ENCODE data around the gene CTNND2. TPM values are rescaled to one million over a fixed set of nuclear protein-coding genes. Genes with fewer than 3 reads are reported as not detected.

CTNND2 gene
- total and polyA plus RNA-seq, 2 donors (not counting 1 experiment from before 2014, with no cell fraction given) = not detected

GRCh38 chr5:11468334-11469039 lies 435.8 kb downstream of the CTNND2 start:
- Mint-ChIP-seq H3K4me3 (no peak overlapping the region), H3K27ac (no peak overlapping the region), H3K4me1 (no peaks in the 10 kb centered on the region), H3K27me3 (no peaks in the 10 kb centered on the region), H3K9me3 (ENCODE audit: insufficient read depth) (no peaks in the 10 kb centered on the region)
- 81% methylated on average over 5 of the region's 6 CpGs for WGBS (ENCODE audit: insufficient coverage)
- H3K4me1 ChIP-seq (ENCODE audit: control insufficient read depth in 2 of 2, insufficient read depth in 2 of 2, low read length in 2 of 2) = no peaks in the 10 kb centered on the region
- no peaks in the 10 kb centered on the region for H3K36me3 ChIP-seq (replicated peaks in 1 of 2; ENCODE audit: control extremely low read depth in 1 of 2, control insufficient read depth in 1 of 2, extremely low read depth in 1 of 2, insufficient read depth in 2 of 2, low read length in 1 of 2)
- no peak for TF ChIP-seq EZH2 (IDR thresholded peaks at IDR 0.05; ENCODE audit: borderline replicate concordance, insufficient read depth, low read depth, low read length, poor library complexity, severe bottlenecking)
- TF ChIP-seq CTCF (IDR thresholded peaks at IDR 0.05) = no peak
- no peak for ATAC-seq (ENCODE audit: low read depth)
- DNase-seq = no peak
- H2AFZ ChIP-seq (ENCODE audit: insufficient read depth, low read depth, low read length, poor library complexity, severe bottlenecking) = no peak overlapping the region
- H3K27ac ChIP-seq (ENCODE audit: low read length in 2 of 2) = no peak overlapping the region
- ChIA-PET POLR2A (no interaction called here), CTCF (no interaction called here)
- H3K4me3 ChIP-seq (ENCODE audit: control extremely low read depth in 1 of 5, extremely low read depth in 1 of 5, insufficient read depth in 1 of 5, low read depth in 2 of 5, low read length in 4 of 5) = no peak overlapping the region
- no peaks in the 10 kb centered on the region for H3K79me2 ChIP-seq (ENCODE audit: control insufficient read depth, insufficient read depth, low read length)
- H4K20me1 ChIP-seq (ENCODE audit: control insufficient read depth, insufficient read depth, low read length, poor library complexity, severe bottlenecking) = no peaks in the 10 kb centered on the region
- intact Hi-C loops (cut with micrococcal nuclease) = no loop called here
- H3K27me3 ChIP-seq (replicated peaks in 1 of 4; ENCODE audit: control extremely low read depth in 1 of 4, control insufficient read depth in 3 of 4, insufficient read depth in 4 of 4, low read length in 3 of 4) = no peaks in the 10 kb centered on the region
- H3K9ac ChIP-seq (ENCODE audit: low read length) = no peak overlapping the region
- no peak overlapping the region for H3K4me2 ChIP-seq (replicated peaks; ENCODE audit: low read depth, low read length, poor library complexity, severe bottlenecking)
- peaks cover 0 to 5% (median 0%) of the 10 kb centered on the region in 3 donors for H3K9me3 ChIP-seq (ENCODE audit: control extremely low read depth in 1 of 3, control insufficient read depth in 2 of 3, insufficient read depth in 1 of 3, low read length in 2 of 3)

GRCh38 chr5:11467588-11467987 lies 436.7 kb downstream of the CTNND2 start:
- Mint-ChIP-seq H3K27ac (no peak overlapping the region), H3K27me3 (no peaks in the 10 kb centered on the region), H3K9me3 (ENCODE audit: insufficient read depth) (no peaks in the 10 kb centered on the region), H3K4me1 (no peaks in the 10 kb centered on the region), H3K4me3 (no peak overlapping the region)
- DNase-seq = no peak
- CTCF ChIA-PET = no interaction called here
- TF ChIP-seq EZH2 (IDR thresholded peaks at IDR 0.05; ENCODE audit: borderline replicate concordance, insufficient read depth, low read depth, low read length, poor library complexity, severe bottlenecking) (no peak), CTCF (IDR thresholded peaks at IDR 0.05) (no peak)
- ATAC-seq (ENCODE audit: low read depth) = no peak
- H3K27ac ChIP-seq (ENCODE audit: low read length in 2 of 2) = no peak overlapping the region
- no peak overlapping the region for H3K9ac ChIP-seq (ENCODE audit: low read length)
- no peaks in the 10 kb centered on the region for H4K20me1 ChIP-seq (ENCODE audit: control insufficient read depth, insufficient read depth, low read length, poor library complexity, severe bottlenecking)
- WGBS (ENCODE audit: insufficient coverage) = no CpG with 5 or more reads among the region's 2 CpGs
- H3K79me2 ChIP-seq (ENCODE audit: control insufficient read depth, insufficient read depth, low read length) = no peaks in the 10 kb centered on the region
- POLR2A ChIA-PET = no interaction called here
- no peaks in the 10 kb centered on the region for H3K27me3 ChIP-seq (replicated peaks in 1 of 4; ENCODE audit: control extremely low read depth in 1 of 4, control insufficient read depth in 3 of 4, insufficient read depth in 4 of 4, low read length in 3 of 4)
- H3K4me2 ChIP-seq (replicated peaks; ENCODE audit: low read depth, low read length, poor library complexity, severe bottlenecking) = no peak overlapping the region
- H3K9me3 ChIP-seq (ENCODE audit: control extremely low read depth in 1 of 3, control insufficient read depth in 2 of 3, insufficient read depth in 1 of 3, low read length in 2 of 3) = peaks cover 0 to 5% (median 0%) of the 10 kb centered on the region in 3 donors
- no peak overlapping the region for H2AFZ ChIP-seq (ENCODE audit: insufficient read depth, low read depth, low read length, poor library complexity, severe bottlenecking)
- intact Hi-C loops (cut with micrococcal nuclease) = no loop called here
- no peaks in the 10 kb centered on the region for H3K36me3 ChIP-seq (replicated peaks in 1 of 2; ENCODE audit: control extremely low read depth in 1 of 2, control insufficient read depth in 1 of 2, extremely low read depth in 1 of 2, insufficient read depth in 2 of 2, low read length in 1 of 2)
- H3K4me1 ChIP-seq (ENCODE audit: control insufficient read depth in 2 of 2, insufficient read depth in 2 of 2, low read length in 2 of 2) = no peaks in the 10 kb centered on the region
- H3K4me3 ChIP-seq (ENCODE audit: control extremely low read depth in 1 of 5, extremely low read depth in 1 of 5, insufficient read depth in 1 of 5, low read depth in 2 of 5, low read length in 4 of 5) = no peak overlapping the region
